ENCODE measurements around the gene MYBPHL. TPM values are rescaled to one million over a fixed set of nuclear protein-coding genes. Genes with fewer than 3 reads are reported as not detected.

The MYBPHL gene
- total RNA-seq, 2 experiments from 2014 or later, result not detected

DNA sequence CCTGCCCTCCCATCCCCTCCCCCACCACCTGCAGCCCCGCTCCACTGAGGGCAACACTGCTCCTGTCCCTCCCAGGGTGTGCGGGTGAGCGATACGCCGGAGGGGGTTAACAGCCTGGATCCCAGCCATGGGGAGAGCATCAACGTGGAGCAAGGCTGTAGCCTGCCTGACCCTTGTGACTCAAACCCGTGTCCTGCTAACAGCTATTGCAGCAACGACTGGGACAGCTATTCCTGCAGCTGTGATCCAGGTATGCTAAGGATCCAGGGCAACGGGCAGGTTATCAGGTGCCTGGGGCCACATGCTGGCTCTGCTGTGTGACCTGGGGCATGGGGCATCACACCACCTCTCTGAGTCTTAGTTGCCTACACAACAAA, 42.4 kb downstream of the MYBPHL start:
- ChIA-PET POLR2A (no interaction called here), CTCF (interaction anchor here (0.6 to 3.3 kb wide), 15 partner anchors 9 to 277 kb away, joined by 3 to 16 read pairs (median 3); partner anchors contain the start of genes PSRC1, SARS1 and SORT1)
- Mint-ChIP-seq H3K4me1 (peaks cover 3% of the 10 kb centered on the region), H3K4me3 (no peak overlapping the region), H3K27me3 (no peaks in the 10 kb centered on the region), H3K27ac (no peak overlapping the region), H3K9me3 (no peaks in the 10 kb centered on the region), H3K36me3 (ENCODE audit: low read depth) (no peaks in the 10 kb centered on the region)
- no peak for DNase-seq

DNA sequence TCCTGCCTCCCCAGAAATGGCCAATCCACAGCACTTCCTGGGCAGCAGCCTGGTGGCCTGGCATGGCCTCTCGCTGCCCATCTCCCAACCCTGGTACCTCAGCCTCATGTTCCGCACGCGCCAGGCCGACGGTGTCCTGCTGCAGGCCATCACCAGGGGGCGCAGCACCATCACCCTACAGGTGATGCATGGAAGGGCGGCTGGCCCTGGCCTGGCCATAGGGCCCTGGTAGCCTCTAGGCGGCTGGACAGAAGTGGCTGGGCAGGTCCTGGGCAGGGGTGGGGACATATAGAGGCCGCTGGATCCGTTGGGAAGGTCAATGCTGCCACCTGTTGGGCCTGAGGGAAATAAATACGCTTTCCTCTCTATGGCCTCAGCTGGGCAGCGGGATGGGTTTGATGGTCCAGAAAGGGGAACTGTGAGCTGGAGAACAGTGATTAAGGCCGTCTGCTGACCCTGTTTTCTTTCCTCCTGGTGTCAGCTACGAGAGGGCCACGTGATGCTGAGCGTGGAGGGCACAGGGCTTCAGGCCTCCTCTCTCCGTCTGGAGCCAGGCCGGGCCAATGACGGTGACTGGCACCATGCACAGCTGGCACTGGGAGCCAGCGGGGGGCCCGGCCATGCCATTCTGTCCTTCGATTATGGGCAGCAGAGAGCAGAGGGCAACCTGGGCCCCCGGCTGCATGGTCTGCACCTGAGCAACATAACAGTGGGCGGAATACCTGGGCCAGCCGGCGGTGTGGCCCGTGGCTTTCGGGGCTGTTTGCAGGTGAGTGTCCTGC, 43.0 kb downstream of the MYBPHL start:
- Mint-ChIP-seq H3K9me3 (no peaks in the 10 kb centered on the region), H3K27ac (no peak overlapping the region), H3K4me1 (peaks cover 3% of the 10 kb centered on the region), H3K36me3 (ENCODE audit: low read depth) (no peaks in the 10 kb centered on the region), H3K27me3 (no peaks in the 10 kb centered on the region), H3K4me3 (no peak overlapping the region)
- ChIA-PET CTCF (interaction anchor here (0.6 to 3.3 kb wide), 16 partner anchors 9 to 277 kb away, joined by 3 to 16 read pairs (median 3); partner anchors contain the start of genes PSRC1, SARS1 and SORT1), POLR2A (no interaction called here)
- peak; percentile 82 for DNase-seq

DNA sequence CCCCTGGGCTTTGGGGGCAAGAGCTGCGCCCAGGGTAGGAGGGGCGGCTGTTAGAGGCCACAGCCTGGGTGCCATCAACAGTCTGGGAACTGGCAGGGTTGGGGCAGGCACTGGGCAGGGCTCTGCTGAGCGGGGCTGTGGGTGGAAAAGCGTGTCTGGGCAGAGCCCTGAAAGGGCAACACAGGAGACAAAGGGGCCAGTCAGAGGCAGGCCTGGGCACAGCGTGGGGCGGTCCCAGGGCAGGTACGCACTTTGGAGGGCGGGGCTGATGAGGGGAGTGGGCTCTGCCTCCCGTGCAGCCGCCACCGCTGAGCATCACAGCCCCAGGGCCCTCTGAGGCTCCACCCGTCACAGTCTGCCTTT, 43.6 kb downstream of the MYBPHL start:
- Mint-ChIP-seq H3K36me3 (ENCODE audit: low read depth) (no peaks in the 10 kb centered on the region), H3K4me3 (no peak overlapping the region), H3K27me3 (no peaks in the 10 kb centered on the region), H3K9me3 (no peaks in the 10 kb centered on the region), H3K27ac (no peak overlapping the region), H3K4me1 (peaks cover 3% of the 10 kb centered on the region)
- ChIA-PET POLR2A (no interaction called here), CTCF (interaction anchor here (0.7 to 3.3 kb wide), 6 partner anchors 14 to 269 kb away, joined by 3 to 16 read pairs (median 7); partner anchors contain the start of gene SORT1)
- DNase-seq, result no peak

DNA sequence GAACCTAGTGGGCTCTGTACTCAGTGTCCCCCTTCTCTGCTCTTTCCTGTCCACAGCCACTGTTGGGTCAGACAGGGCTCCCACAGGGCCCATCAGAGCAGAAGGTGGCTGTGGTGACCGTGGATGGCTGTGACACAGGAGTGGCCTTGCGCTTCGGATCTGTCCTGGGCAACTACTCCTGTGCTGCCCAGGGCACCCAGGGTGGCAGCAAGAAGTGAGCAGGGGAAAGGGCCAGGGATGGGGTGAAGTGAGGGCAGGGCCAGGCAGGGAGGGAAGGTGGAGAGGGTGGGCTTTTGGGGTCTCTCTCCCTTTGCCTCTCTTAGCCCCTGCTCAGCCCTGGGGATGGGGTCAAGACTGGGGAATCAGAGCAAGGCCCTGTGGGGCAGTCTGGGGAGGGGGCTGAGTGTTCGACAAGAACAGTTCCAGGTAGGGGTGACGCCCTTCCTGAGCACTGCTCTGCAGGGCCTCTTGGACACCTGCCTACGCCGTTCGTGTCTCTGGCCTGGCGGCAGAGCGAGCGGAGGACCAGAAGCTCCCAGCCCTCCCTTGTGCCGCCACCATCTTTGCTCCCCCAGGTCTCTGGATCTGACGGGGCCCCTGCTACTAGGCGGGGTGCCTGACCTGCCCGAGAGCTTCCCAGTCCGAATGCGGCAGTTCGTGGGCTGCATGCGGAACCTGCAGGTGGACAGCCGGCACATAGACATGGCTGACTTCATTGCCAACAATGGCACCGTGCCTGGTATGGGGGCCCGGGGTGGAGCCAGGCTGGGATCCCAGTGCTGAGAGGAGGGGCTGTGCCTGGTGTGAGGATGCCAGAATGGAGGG, 44.4 kb downstream of the MYBPHL start:
- H3K4me1 Mint-ChIP-seq, result peaks cover 4% of the 10 kb centered on the region
- CTCF ChIA-PET, result interaction anchor here (0.7 to 3.3 kb wide), 5 partner anchors 14 to 270 kb away, joined by 3 to 16 read pairs (median 10); partner anchors contain the start of gene SORT1
- POLR2A ChIA-PET, result no interaction called here
- H3K9me3 Mint-ChIP-seq, result no peaks in the 10 kb centered on the region
- no peak for DNase-seq
- no peak overlapping the region for H3K4me3 Mint-ChIP-seq
- H3K27ac Mint-ChIP-seq, result no peak overlapping the region
- H3K36me3 Mint-ChIP-seq (ENCODE audit: low read depth), result no peaks in the 10 kb centered on the region
- no peaks in the 10 kb centered on the region for H3K27me3 Mint-ChIP-seq

DNA sequence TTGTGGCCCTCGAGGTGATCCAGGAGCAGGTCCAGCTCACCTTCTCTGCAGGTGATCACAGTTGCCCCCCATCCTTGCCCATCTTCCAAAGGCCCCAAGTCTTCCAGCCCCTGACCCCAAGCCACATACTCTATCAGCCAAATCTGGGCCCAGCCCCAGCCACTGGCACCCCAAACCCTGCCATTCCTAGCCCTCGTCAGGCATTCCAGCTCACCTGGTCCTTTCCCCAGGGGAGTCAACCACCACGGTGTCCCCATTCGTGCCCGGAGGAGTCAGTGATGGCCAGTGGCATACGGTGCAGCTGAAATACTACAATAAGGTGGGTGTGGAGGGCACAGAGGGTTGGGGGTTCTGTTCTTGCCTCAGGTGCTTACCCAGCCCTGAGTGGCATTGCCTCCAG, 45.2 kb downstream of the MYBPHL start:
- no peak for DNase-seq
- ChIA-PET POLR2A (no interaction called here), CTCF (no interaction called here)
- H3K27ac Mint-ChIP-seq, result no peak overlapping the region
- H3K27me3 Mint-ChIP-seq, result no peaks in the 10 kb centered on the region
- H3K4me3 Mint-ChIP-seq, result no peak overlapping the region
- no peaks in the 10 kb centered on the region for H3K9me3 Mint-ChIP-seq
- H3K36me3 Mint-ChIP-seq (ENCODE audit: low read depth), result no peaks in the 10 kb centered on the region
- H3K4me1 Mint-ChIP-seq, result peaks cover 6% of the 10 kb centered on the region

GRCh38 chr1:109261006-109261405, 45.8 kb downstream of the MYBPHL start:
- ChIA-PET POLR2A (no interaction called here), CTCF (interaction anchor here (2.3 kb wide), 1 partner anchor 271 kb away, joined by 7 read pairs; no protein-coding TSS in a partner anchor)
- H3K9me3 Mint-ChIP-seq, result no peaks in the 10 kb centered on the region
- H3K4me3 Mint-ChIP-seq, result no peak overlapping the region
- no peaks in the 10 kb centered on the region for H3K27me3 Mint-ChIP-seq
- H3K27ac Mint-ChIP-seq, result no peak overlapping the region
- peaks cover 6% of the 10 kb centered on the region for H3K4me1 Mint-ChIP-seq
- H3K36me3 Mint-ChIP-seq (ENCODE audit: low read depth), result no peaks in the 10 kb centered on the region
- DNase-seq, result no peak

DNA sequence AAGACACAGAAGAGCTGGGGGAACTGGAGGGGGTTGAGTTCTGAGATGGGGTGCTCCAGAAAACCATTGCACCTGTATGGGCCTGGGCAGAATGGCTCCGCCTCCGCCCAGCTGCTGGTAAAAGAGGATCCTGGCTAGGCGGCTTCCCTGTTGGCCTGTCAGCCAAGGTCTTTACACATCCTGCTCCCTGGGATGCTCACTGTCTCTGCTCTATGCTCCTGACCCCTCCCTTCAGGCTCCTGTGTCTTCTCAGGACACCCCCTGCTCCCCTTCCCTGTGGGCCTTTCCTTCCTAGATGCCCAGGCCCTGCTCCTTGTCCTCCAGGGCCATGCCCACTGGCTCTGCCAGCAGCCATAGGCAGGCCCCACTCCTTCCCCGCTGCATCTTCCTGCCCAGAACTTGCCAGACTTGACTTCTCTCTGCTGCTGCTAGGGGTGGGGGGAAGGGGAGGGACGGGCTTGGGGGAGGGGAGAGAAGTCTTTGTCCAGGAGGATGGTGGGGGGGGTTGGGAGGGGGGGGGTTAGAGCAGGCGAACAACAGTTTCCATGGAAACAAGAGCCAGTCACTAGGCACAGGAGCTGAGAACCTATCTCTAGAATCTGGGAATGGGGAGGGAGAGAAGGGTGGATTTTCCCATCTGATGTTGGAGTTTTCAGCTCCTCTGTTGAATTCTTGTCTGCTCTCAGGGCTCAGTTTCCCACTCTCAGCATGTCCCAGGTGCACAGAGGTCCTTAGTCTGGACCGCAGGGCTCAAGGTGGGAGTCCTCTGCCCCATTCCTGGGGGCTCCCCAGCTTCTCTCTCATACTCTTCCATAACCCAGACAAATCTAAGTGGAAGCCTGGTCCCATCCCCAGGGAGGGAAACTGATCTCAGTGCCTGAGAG, 46.9 kb downstream of the MYBPHL start:
- CTCF ChIA-PET, result interaction anchor here (2.3 kb wide), 1 partner anchor 272 kb away, joined by 7 read pairs; no protein-coding TSS in a partner anchor
- Mint-ChIP-seq H3K4me1 (peaks cover 6% of the 10 kb centered on the region), H3K4me3 (no peak overlapping the region), H3K27ac (no peak overlapping the region), H3K9me3 (no peaks in the 10 kb centered on the region), H3K27me3 (no peaks in the 10 kb centered on the region), H3K36me3 (ENCODE audit: low read depth) (no peaks in the 10 kb centered on the region)
- POLR2A ChIA-PET, result no interaction called here
- no peak for DNase-seq

DNA sequence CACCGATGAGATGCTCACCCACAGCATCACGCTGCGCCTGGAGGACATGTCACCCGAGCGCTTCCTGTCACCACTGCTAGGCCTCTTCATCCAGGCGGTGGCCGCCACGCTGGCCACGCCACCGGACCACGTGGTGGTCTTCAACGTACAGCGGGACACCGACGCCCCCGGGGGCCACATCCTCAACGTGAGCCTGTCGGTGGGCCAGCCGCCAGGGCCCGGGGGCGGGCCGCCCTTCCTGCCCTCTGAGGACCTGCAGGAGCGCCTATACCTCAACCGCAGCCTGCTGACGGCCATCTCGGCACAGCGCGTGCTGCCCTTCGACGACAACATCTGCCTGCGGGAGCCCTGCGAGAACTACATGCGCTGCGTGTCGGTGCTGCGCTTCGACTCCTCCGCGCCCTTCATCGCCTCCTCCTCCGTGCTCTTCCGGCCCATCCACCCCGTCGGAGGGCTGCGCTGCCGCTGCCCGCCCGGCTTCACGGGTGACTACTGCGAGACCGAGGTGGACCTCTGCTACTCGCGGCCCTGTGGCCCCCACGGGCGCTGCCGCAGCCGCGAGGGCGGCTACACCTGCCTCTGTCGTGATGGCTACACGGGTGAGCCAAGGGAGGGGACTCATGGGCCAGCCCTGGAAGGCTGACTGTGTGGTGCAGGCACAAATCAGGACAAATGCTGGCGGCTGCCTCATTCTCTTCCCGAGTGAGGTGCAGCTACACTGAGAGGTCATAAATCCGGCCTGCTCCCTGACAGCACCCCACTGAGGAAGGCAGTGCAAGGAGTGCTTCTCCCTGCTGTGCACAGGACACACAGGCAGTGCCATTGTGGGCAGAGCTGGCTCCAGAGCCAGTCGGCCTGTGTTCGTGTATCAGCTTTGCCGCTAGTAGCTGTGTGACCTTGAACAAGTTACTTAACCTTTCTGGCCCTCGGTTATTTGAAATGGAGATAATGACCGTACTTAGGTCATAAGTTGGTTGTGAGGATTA, 48.0 kb downstream of the MYBPHL start:
- ChIA-PET POLR2A (no interaction called here), CTCF (interaction anchor here (2.3 kb wide), 1 partner anchor 273 kb away, joined by 7 read pairs; no protein-coding TSS in a partner anchor)
- H3K4me1 Mint-ChIP-seq, result peaks cover 6% of the 10 kb centered on the region
- no peaks in the 10 kb centered on the region for H3K27me3 Mint-ChIP-seq
- no peaks in the 10 kb centered on the region for H3K36me3 Mint-ChIP-seq (ENCODE audit: low read depth)
- no peak overlapping the region for H3K4me3 Mint-ChIP-seq
- DNase-seq, result no peak
- H3K9me3 Mint-ChIP-seq, result no peaks in the 10 kb centered on the region
- no peak overlapping the region for H3K27ac Mint-ChIP-seq

DNA sequence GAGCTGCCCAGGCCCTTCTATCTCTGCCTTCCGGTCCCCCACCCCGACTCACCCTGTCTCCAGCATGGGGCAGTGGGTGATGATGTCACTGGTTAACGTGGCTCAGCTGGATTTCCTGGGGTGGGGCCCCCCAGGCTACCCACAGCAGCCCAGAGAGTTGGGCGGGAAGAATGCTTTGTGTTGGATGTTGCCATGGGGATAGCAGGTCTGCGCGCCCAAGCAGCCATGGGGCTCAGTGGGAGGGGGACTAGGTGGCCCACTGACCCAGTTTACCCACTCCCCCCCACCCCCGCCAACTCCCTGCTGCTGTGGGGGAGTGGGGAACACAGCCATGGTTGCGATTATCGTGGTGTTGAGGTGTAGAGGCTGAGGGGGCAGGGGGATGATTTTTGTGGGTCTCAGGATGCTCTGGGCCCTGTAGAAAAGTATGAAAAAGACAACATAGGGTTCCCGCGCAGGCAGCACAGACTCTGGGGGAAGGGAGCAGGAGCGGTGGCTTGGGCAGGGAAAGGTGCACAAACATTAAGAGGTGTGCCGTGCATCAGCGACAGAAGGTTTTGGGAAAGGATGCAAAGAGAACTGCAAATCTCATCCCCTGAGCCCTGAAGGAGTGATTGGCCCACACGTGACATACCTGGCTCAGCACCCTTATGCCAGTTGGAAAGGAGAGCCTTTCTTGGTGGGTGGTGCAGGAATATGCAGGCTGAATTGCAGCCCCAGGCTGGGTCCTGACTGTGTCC, 49.0 kb downstream of the MYBPHL start:
- ChIA-PET CTCF (interaction anchor here (0.6 to 2.3 kb wide), 8 partner anchors 10 to 275 kb away, joined by 3 to 13 read pairs (median 4); partner anchors contain the start of gene SORT1), POLR2A (no interaction called here)
- H3K27ac Mint-ChIP-seq, result no peak overlapping the region
- H3K9me3 Mint-ChIP-seq, result no peaks in the 10 kb centered on the region
- H3K4me3 Mint-ChIP-seq, result no peak overlapping the region
- peaks cover 2% of the 10 kb centered on the region for H3K4me1 Mint-ChIP-seq
- DNase-seq, result no peak
- no peaks in the 10 kb centered on the region for H3K36me3 Mint-ChIP-seq (ENCODE audit: low read depth)
- no peaks in the 10 kb centered on the region for H3K27me3 Mint-ChIP-seq

DNA sequence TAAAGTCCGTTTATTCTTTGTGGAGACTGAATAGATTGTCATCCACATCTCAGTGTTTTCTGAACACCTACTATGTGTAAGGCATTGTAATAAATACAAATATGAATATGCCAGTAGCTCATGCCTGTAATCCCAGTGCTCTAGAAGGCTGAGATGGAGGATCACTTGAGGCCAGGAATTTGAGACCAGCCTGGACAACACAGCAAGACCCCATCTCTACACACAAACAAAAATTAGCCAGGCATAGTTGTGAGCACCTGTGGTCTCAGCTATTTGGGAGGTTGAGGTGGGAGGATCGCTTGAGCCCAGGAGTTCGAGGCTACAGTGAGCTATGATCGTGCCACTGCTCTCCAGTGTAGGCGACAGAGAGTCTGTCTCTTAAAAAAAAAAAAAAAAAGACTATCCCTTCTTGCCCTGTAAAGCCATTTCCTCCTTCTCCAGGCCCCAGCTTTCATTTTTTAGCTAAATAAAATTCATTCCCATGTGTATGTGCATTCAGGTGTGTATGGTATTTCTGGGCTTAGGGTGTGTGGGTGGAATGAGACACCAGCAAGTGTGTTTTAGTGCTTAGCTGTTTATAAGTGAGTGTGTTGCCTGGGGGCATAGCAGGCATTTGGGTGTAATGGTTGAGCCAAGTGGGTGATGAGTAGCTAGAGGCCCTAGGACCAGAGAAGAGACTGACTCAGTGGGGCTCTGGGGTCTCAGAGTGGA, 49.7 kb downstream of the MYBPHL start:
- ChIA-PET POLR2A (no interaction called here), CTCF (interaction anchor here (0.6 to 2.9 kb wide), 10 partner anchors 10 to 275 kb away, joined by 3 to 13 read pairs (median 4); partner anchors contain the start of gene SORT1)
- Mint-ChIP-seq H3K27me3 (no peaks in the 10 kb centered on the region), H3K9me3 (no peaks in the 10 kb centered on the region), H3K36me3 (ENCODE audit: low read depth) (no peaks in the 10 kb centered on the region), H3K27ac (no peak overlapping the region), H3K4me1 (peaks cover 2% of the 10 kb centered on the region), H3K4me3 (no peak overlapping the region)
- no peak for DNase-seq
